GM21447 (cell line): ENCODE results near the gene CCDC88C.
"Not testable (repeated sequence)": the region's sequence is repeated elsewhere in the genome, so short reads cannot be mapped to it uniquely, and the experiment has no call there.

Source experiments
- ATAC-seq: cut with Tn5 transposase; IDR thresholded peaks from one replicate; pipeline ENCODE4 v1.9.1; 2021; ENCODE audit not compliant: unreplicated experiment

The CCDC88C gene

GRCh38 chr14:91232052-91232451, 185.6 kb downstream of the CCDC88C start:
- no peak for ATAC-seq

GRCh38 chr14:91231446-91231845, 186.2 kb downstream of the CCDC88C start:
- no peak for ATAC-seq

GRCh38 chr14:91230397-91231035, 187.1 kb downstream of the CCDC88C start:
- no peak for ATAC-seq

GRCh38 chr14:91229743-91230200, 187.8 kb downstream of the CCDC88C start:
- peak; percentile 65 for ATAC-seq

- ATAC-seq: no peak
Observed at GRCh38 chr14:91229005-91229382, 188.6 kb downstream of the CCDC88C start.

GRCh38 chr14:91228112-91229004, 189.3 kb downstream of the CCDC88C start:
- ATAC-seq: peak; percentile 82

- ATAC-seq: no peak
Observed at GRCh38 chr14:91227183-91227628, 190.4 kb downstream of the CCDC88C start.

GRCh38 chr14:91226360-91226759, 191.3 kb downstream of the CCDC88C start:
- not testable (repeated sequence) for ATAC-seq

- ATAC-seq: no peak
Observed at GRCh38 chr14:91225025-91225424, 192.6 kb downstream of the CCDC88C start.

- no peak for ATAC-seq
Observed at GRCh38 chr14:91223028-91223783, 194.4 kb downstream of the CCDC88C start.
